ENCODE results near the gene CCDC47. TPM values are rescaled to one million over a fixed set of nuclear protein-coding genes. Genes with fewer than 3 reads are reported as not detected.

Gene CCDC47
- total and polyA plus RNA-seq, 2 donors (not counting 1 experiment from before 2014, with no cell fraction given) = 7.4 to 39.7 TPM

GRCh38 chr17:63816123-63816522, 42.7 kb upstream of the CCDC47 start:
- Mint-ChIP-seq H3K4me1 (peaks cover 11% of the 10 kb centered on the region), H3K27me3 (no peaks in the 10 kb centered on the region), H3K9me3 (ENCODE audit: insufficient read depth) (no peaks in the 10 kb centered on the region), H3K27ac (no peak overlapping the region), H3K4me3 (no peak overlapping the region)
- H3K4me1 ChIP-seq (ENCODE audit: control insufficient read depth in 2 of 2, insufficient read depth in 2 of 2, low read length in 2 of 2) = peaks cover 4 to 6% of the 10 kb centered on the region in 2 donors
- POLR2A ChIA-PET = interaction anchor here (0.6 kb wide), 1 partner anchor 608 kb away, joined by 4 read pairs; no protein-coding TSS in a partner anchor
- intact Hi-C loops (cut with micrococcal nuclease) = no loop called here
- no peaks in the 10 kb centered on the region for H3K27me3 ChIP-seq (replicated peaks in 1 of 4; ENCODE audit: control extremely low read depth in 1 of 4, control insufficient read depth in 3 of 4, insufficient read depth in 4 of 4, low read length in 3 of 4)
- no peak overlapping the region for H2AFZ ChIP-seq (ENCODE audit: insufficient read depth, low read depth, low read length, poor library complexity, severe bottlenecking)
- H3K9me3 ChIP-seq (ENCODE audit: control extremely low read depth in 1 of 3, control insufficient read depth in 2 of 3, insufficient read depth in 1 of 3, low read length in 2 of 3) = no peaks in the 10 kb centered on the region
- no peaks in the 10 kb centered on the region for H4K20me1 ChIP-seq (ENCODE audit: control insufficient read depth, insufficient read depth, low read length, poor library complexity, severe bottlenecking)
- 86% methylated on average over 1 of the region's 2 CpGs for WGBS (ENCODE audit: insufficient coverage)
- no peak for DNase-seq
- no peak overlapping the region for H3K4me3 ChIP-seq (ENCODE audit: control extremely low read depth in 1 of 5, extremely low read depth in 1 of 5, insufficient read depth in 1 of 5, low read depth in 2 of 5, low read length in 4 of 5)
- peaks cover 7% of the 10 kb centered on the region for H3K79me2 ChIP-seq (ENCODE audit: control insufficient read depth, insufficient read depth, low read length)
- TF ChIP-seq, protein P1, sequence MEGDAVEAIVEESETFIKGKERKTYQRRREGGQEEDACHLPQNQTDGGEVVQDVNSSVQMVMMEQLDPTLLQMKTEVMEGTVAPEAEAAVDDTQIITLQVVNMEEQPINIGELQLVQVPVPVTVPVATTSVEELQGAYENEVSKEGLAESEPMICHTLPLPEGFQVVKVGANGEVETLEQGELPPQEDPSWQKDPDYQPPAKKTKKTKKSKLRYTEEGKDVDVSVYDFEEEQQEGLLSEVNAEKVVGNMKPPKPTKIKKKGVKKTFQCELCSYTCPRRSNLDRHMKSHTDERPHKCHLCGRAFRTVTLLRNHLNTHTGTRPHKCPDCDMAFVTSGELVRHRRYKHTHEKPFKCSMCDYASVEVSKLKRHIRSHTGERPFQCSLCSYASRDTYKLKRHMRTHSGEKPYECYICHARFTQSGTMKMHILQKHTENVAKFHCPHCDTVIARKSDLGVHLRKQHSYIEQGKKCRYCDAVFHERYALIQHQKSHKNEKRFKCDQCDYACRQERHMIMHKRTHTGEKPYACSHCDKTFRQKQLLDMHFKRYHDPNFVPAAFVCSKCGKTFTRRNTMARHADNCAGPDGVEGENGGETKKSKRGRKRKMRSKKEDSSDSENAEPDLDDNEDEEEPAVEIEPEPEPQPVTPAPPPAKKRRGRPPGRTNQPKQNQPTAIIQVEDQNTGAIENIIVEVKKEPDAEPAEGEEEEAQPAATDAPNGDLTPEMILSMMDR (IDR thresholded peaks at IDR 0.05) = no peak
- no peak for TF ChIP-seq EZH2 (IDR thresholded peaks at IDR 0.05; ENCODE audit: borderline replicate concordance, insufficient read depth, low read depth, low read length, poor library complexity, severe bottlenecking)
- H3K27ac ChIP-seq (ENCODE audit: low read length in 2 of 2) = no peak overlapping the region
- CTCF ChIA-PET = interaction anchor here (1.8 kb wide), 1 partner anchor 16 kb away, joined by 3 read pairs; no protein-coding TSS in a partner anchor
- peaks cover 10 to 96% of the 10 kb centered on the region in 2 experiments for H3K36me3 ChIP-seq (replicated peaks in 1 of 2; ENCODE audit: control extremely low read depth in 1 of 2, control insufficient read depth in 1 of 2, extremely low read depth in 1 of 2, insufficient read depth in 2 of 2, low read length in 1 of 2)
- no peak overlapping the region for H3K4me2 ChIP-seq (replicated peaks; ENCODE audit: low read depth, low read length, poor library complexity, severe bottlenecking)
- no peak for ATAC-seq (ENCODE audit: low read depth)
- H3K9ac ChIP-seq (ENCODE audit: low read length) = no peak overlapping the region

DNA sequence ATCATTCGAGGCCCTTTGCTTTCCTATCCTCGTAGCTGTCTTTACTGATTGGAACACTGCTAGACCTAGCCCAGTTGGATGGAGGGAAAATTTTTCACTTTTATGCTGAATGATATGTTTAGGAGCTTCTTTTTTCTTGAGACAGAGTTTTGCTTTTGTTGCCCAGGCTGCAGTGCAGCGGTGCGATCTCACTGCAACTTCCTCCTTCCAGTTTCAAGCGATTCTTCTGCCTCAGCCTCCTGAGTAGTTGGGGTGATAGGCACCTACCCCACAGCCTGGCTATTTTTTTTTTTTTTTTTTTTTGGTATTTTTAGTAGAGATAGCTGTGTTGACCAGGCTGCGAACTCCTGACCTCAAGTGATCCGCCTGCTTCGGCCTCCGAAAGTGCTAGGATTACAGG, 36.6 kb upstream of the CCDC47 start:
- peak; percentile 43 for DNase-seq
- Histone ChIP-seq H3K27me3 (replicated peaks in 1 of 4; ENCODE audit: control extremely low read depth in 1 of 4, control insufficient read depth in 3 of 4, insufficient read depth in 4 of 4, low read length in 3 of 4) (no peaks in the 10 kb centered on the region), H3K9ac (ENCODE audit: low read length) (no peak overlapping the region), H3K4me2 (replicated peaks; ENCODE audit: low read depth, low read length, poor library complexity, severe bottlenecking) (no peak overlapping the region), H3K4me3 (ENCODE audit: control extremely low read depth in 1 of 5, extremely low read depth in 1 of 5, insufficient read depth in 1 of 5, low read depth in 2 of 5, low read length in 4 of 5) (no peak overlapping the region), H2AFZ (ENCODE audit: insufficient read depth, low read depth, low read length, poor library complexity, severe bottlenecking) (no peak overlapping the region), H4K20me1 (ENCODE audit: control insufficient read depth, insufficient read depth, low read length, poor library complexity, severe bottlenecking) (no peaks in the 10 kb centered on the region), H3K9me3 (ENCODE audit: control extremely low read depth in 1 of 3, control insufficient read depth in 2 of 3, insufficient read depth in 1 of 3, low read length in 2 of 3) (no peaks in the 10 kb centered on the region), H3K79me2 (ENCODE audit: control insufficient read depth, insufficient read depth, low read length) (peaks cover 7% of the 10 kb centered on the region), H3K4me1 (ENCODE audit: control insufficient read depth in 2 of 2, insufficient read depth in 2 of 2, low read length in 2 of 2) (peaks cover 9 to 10% of the 10 kb centered on the region in 2 donors), H3K27ac (ENCODE audit: low read length in 2 of 2) (peak overlapping the region in 1 of 2 donors; percentile 54), H3K36me3 (replicated peaks in 1 of 2; ENCODE audit: control extremely low read depth in 1 of 2, control insufficient read depth in 1 of 2, extremely low read depth in 1 of 2, insufficient read depth in 2 of 2, low read length in 1 of 2) (peaks cover 11 to 84% of the 10 kb centered on the region in 2 experiments)
- 100% methylated on average over 2 of the region's 9 CpGs for WGBS (ENCODE audit: insufficient coverage)
- no peak for TF ChIP-seq EZH2 (IDR thresholded peaks at IDR 0.05; ENCODE audit: borderline replicate concordance, insufficient read depth, low read depth, low read length, poor library complexity, severe bottlenecking)
- TF ChIP-seq, protein P1 (IDR thresholded peaks at IDR 0.05) = no peak
- H3K9me3 Mint-ChIP-seq (ENCODE audit: insufficient read depth) = no peaks in the 10 kb centered on the region
- peaks cover 11% of the 10 kb centered on the region for H3K4me1 Mint-ChIP-seq
- ChIA-PET CTCF (interaction anchor here (0.8 to 3.7 kb wide), 6 partner anchors 8 to 384 kb away, joined by 3 to 14 read pairs (median 4); no protein-coding TSS in a partner anchor), POLR2A (no interaction called here)
- intact Hi-C loops (cut with micrococcal nuclease) = no loop called here
- H3K27ac Mint-ChIP-seq = peak overlapping the region; percentile 75
- H3K4me3 Mint-ChIP-seq = no peak overlapping the region
- ATAC-seq (ENCODE audit: low read depth) = peak; percentile 54
- no peaks in the 10 kb centered on the region for H3K27me3 Mint-ChIP-seq

All from B cell (primary cell).